ENCODE measurements around the gene ABCA13. TPM values are rescaled to one million over a fixed set of nuclear protein-coding genes. Genes with fewer than 3 reads are reported as not detected.

The ABCA13 gene
- total and polyA plus RNA-seq, 2 experiments from 2014 or later, result 0.11 TPM; not detected in 1

DNA sequence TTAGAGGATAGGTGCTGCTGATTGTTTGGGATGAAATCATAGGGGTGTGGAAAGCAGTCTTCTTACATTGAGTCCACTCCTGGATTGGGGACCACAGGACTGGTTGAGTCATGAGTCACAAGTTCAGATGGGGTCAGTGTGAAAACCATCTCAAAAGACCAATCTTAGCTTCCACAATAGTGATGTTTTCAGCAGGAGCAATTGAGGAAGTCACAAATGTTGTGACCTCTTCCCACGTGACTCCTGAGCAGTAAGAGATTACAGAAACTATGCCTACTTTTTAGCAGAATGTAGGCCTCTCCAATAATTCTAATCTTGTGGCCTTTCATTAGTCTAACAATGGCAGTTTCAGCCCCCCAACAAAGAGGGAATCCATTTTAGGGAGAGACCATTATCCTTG is 496.1 kb downstream of the ABCA13 start:
- H3K9me3 ChIP-seq (ENCODE audit: low read depth), result no peaks in the 10 kb centered on the region
- H3K79me2 ChIP-seq (ENCODE audit: insufficient read depth), result no peaks in the 10 kb centered on the region
- no peak overlapping the region for H3K27ac ChIP-seq
- no peaks in the 10 kb centered on the region for H3K27me3 ChIP-seq (replicated peaks; ENCODE audit: insufficient read depth)
- no peaks in the 10 kb centered on the region for H3K4me1 ChIP-seq (ENCODE audit: insufficient read depth)
- no peaks in the 10 kb centered on the region for H3K9me2 ChIP-seq (ENCODE audit: insufficient read depth)
- H4K20me1 ChIP-seq (ENCODE audit: insufficient read depth), result no peaks in the 10 kb centered on the region
- no peak overlapping the region for H3K9ac ChIP-seq
- H3K4me2 ChIP-seq (ENCODE audit: unreplicated experiment), result no peak overlapping the region
- no peak overlapping the region for H3K4me3 ChIP-seq
- no peak for DNase-seq
- in situ Hi-C loops (cut with MboI), result no loop called here
- H2AFZ ChIP-seq, result no peak overlapping the region
- TF ChIP-seq EZH2 (IDR thresholded peaks at IDR 0.05; ENCODE audit: insufficient read depth, poor library complexity, severe bottlenecking), result no peak
- TF ChIP-seq EZH2phosphoT487 (IDR thresholded peaks at IDR 0.05; ENCODE audit: insufficient read depth, low read depth), result no peak
- no peaks in the 10 kb centered on the region for H3F3A ChIP-seq (ENCODE audit: insufficient read depth)
- WGBS, 2 experiments (ENCODE audit: low coverage in 1 of 2, low lambda C conversion rate in 2 of 2, missing lambda C conversion rate in 2 of 2), result 0 to 12% methylated on average over 1 of the region's 1 CpG
- H3K36me3 ChIP-seq (ENCODE audit: low read depth), result no peaks in the 10 kb centered on the region

DNA sequence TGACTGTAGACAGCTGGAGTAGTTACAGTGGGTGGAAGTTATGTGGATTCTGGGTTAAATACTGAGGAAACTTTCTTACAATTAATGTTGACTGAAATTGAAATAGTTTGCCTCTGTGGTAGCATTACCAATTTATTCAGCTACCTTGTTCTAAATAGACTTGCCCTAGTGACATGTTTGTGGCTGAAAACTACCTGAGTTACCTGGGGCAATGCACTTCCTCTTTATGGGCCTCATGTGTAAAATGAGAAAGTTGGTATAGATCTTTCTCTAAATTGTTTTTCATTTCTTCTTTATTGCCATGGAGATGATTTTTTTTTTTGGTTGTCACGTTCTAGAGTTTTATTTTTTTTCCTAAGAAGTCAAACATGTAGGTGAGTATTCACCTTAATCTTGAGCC is 500.4 kb downstream of the ABCA13 start:
- H3K9me3 ChIP-seq (ENCODE audit: low read depth), result no peaks in the 10 kb centered on the region
- TF ChIP-seq EZH2phosphoT487 (IDR thresholded peaks at IDR 0.05; ENCODE audit: insufficient read depth, low read depth) (no peak), EZH2 (IDR thresholded peaks at IDR 0.05; ENCODE audit: insufficient read depth, poor library complexity, severe bottlenecking) (no peak)
- H3F3A ChIP-seq (ENCODE audit: insufficient read depth), result no peaks in the 10 kb centered on the region
- WGBS, 2 experiments (ENCODE audit: low coverage in 1 of 2, low lambda C conversion rate in 2 of 2, missing lambda C conversion rate in 2 of 2), result 4 to 5% methylated on average over 1 of the region's 1 CpG
- no peak overlapping the region for H2AFZ ChIP-seq
- no peaks in the 10 kb centered on the region for H3K4me1 ChIP-seq (ENCODE audit: insufficient read depth)
- H3K27me3 ChIP-seq (replicated peaks; ENCODE audit: insufficient read depth), result no peaks in the 10 kb centered on the region
- no peak overlapping the region for H3K4me2 ChIP-seq (ENCODE audit: unreplicated experiment)
- no peak for DNase-seq
- no peak overlapping the region for H3K4me3 ChIP-seq
- no peaks in the 10 kb centered on the region for H3K9me2 ChIP-seq (ENCODE audit: insufficient read depth)
- no peak overlapping the region for H3K27ac ChIP-seq
- H4K20me1 ChIP-seq (ENCODE audit: insufficient read depth), result no peaks in the 10 kb centered on the region
- no peak overlapping the region for H3K9ac ChIP-seq
- no peaks in the 10 kb centered on the region for H3K36me3 ChIP-seq (ENCODE audit: low read depth)
- in situ Hi-C loops (cut with MboI), result no loop called here
- no peaks in the 10 kb centered on the region for H3K79me2 ChIP-seq (ENCODE audit: insufficient read depth)

DNA sequence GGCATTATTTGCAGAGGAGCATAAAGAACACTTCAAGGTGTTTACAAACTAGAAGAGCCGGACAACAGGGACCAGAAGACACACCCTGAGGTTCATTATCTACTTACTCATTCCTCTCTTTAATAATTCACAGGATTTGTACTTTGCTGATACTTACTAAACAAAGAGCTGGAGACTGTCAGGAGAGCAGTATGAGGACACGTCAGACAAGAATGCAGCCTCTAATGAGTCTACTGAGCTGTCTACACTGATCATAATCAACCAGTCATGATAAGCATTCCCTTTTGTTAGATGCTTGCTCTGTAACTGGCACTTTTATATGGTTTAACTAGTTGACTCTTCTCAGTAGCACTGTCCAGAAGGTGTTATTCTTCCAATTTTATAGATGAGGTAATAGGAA is 509.7 kb downstream of the ABCA13 start:
- H3K36me3 ChIP-seq (ENCODE audit: low read depth), result no peaks in the 10 kb centered on the region
- 7 to 9% methylated on average over 2 of the region's 2 CpGs for WGBS, 2 experiments (ENCODE audit: low coverage in 1 of 2, low lambda C conversion rate in 2 of 2, missing lambda C conversion rate in 2 of 2)
- H3K4me2 ChIP-seq (ENCODE audit: unreplicated experiment), result no peak overlapping the region
- no peak for TF ChIP-seq EZH2phosphoT487 (IDR thresholded peaks at IDR 0.05; ENCODE audit: insufficient read depth, low read depth)
- no peak for TF ChIP-seq EZH2 (IDR thresholded peaks at IDR 0.05; ENCODE audit: insufficient read depth, poor library complexity, severe bottlenecking)
- H3K4me1 ChIP-seq (ENCODE audit: insufficient read depth), result no peaks in the 10 kb centered on the region
- no peak overlapping the region for H3K27ac ChIP-seq
- no peaks in the 10 kb centered on the region for H3K79me2 ChIP-seq (ENCODE audit: insufficient read depth)
- no peak overlapping the region for H3K9ac ChIP-seq
- H3F3A ChIP-seq (ENCODE audit: insufficient read depth), result no peaks in the 10 kb centered on the region
- DNase-seq, result no peak
- H2AFZ ChIP-seq, result no peak overlapping the region
- no peaks in the 10 kb centered on the region for H3K27me3 ChIP-seq (replicated peaks; ENCODE audit: insufficient read depth)
- no peaks in the 10 kb centered on the region for H3K9me3 ChIP-seq (ENCODE audit: low read depth)
- no peaks in the 10 kb centered on the region for H3K9me2 ChIP-seq (ENCODE audit: insufficient read depth)
- in situ Hi-C loops (cut with MboI), result no loop called here
- no peak overlapping the region for H3K4me3 ChIP-seq
- no peaks in the 10 kb centered on the region for H4K20me1 ChIP-seq (ENCODE audit: insufficient read depth)

DNA sequence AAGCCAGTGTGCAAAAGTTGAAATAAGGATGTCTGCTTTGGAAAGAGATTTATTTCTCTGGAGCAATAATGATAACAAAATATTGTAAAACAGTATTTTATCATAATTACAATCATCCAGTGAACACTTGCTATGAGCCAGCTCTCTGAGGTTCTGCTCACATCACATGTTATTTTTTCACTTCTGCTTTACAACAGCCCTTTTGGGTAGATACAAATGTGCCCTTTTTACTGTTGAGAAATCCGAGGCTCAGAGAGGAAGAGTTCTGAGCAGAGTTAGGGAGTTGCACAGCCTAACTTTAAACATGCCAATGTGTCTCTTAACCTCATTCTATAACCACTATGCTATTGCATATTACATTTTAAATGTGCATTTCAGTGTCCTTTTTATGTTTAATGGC is 520.5 kb downstream of the ABCA13 start:
- no peak overlapping the region for H3K4me3 ChIP-seq
- no peaks in the 10 kb centered on the region for H3F3A ChIP-seq (ENCODE audit: insufficient read depth)
- in situ Hi-C loops (cut with MboI), result no loop called here
- H3K79me2 ChIP-seq (ENCODE audit: insufficient read depth), result no peaks in the 10 kb centered on the region
- H3K36me3 ChIP-seq (ENCODE audit: low read depth), result no peaks in the 10 kb centered on the region
- H3K9ac ChIP-seq, result no peak overlapping the region
- no peaks in the 10 kb centered on the region for H3K4me1 ChIP-seq (ENCODE audit: insufficient read depth)
- 0 to 4% methylated on average over 1 of the region's 1 CpG for WGBS, 2 experiments (ENCODE audit: low coverage in 1 of 2, low lambda C conversion rate in 2 of 2, missing lambda C conversion rate in 2 of 2)
- TF ChIP-seq EZH2 (IDR thresholded peaks at IDR 0.05; ENCODE audit: insufficient read depth, poor library complexity, severe bottlenecking), result no peak
- no peak for TF ChIP-seq EZH2phosphoT487 (IDR thresholded peaks at IDR 0.05; ENCODE audit: insufficient read depth, low read depth)
- DNase-seq, result no peak
- no peak overlapping the region for H3K27ac ChIP-seq
- no peaks in the 10 kb centered on the region for H4K20me1 ChIP-seq (ENCODE audit: insufficient read depth)
- H3K27me3 ChIP-seq (replicated peaks; ENCODE audit: insufficient read depth), result no peaks in the 10 kb centered on the region
- H3K9me3 ChIP-seq (ENCODE audit: low read depth), result no peaks in the 10 kb centered on the region
- H2AFZ ChIP-seq, result no peak overlapping the region
- H3K4me2 ChIP-seq (ENCODE audit: unreplicated experiment), result no peak overlapping the region
- H3K9me2 ChIP-seq (ENCODE audit: insufficient read depth), result no peaks in the 10 kb centered on the region

Other genes with a start within 250 kb of the ABCA13 start
- 0.11 and 0.25 TPM in 2 replicates for gene PKD1L1, start 223.0 kb upstream of the ABCA13 start, total RNA-seq (2014; rRNA removed; shearing (Covaris generic))
- gene PKD1L1, start 223.0 kb upstream of the ABCA13 start, polyA plus RNA-seq (2016; fragmentation: Nextera tagmentation; extraction: Ambion mirVana), result 0.05 and 0.06 TPM in 2 replicates
- 21.1 and 25.0 TPM in 2 replicates for gene HUS1, start 191.8 kb upstream of the ABCA13 start, total RNA-seq (2014; rRNA removed; shearing (Covaris generic))
- 23.5 and 25.5 TPM in 2 replicates for gene HUS1, start 191.8 kb upstream of the ABCA13 start, polyA plus RNA-seq (2016; fragmentation: Nextera tagmentation; extraction: Ambion mirVana)
- gene SUN3, start 142.4 kb upstream of the ABCA13 start, total RNA-seq (2014; rRNA removed; shearing (Covaris generic)), result not detected in 2 replicates
- not detected in 2 replicates for gene SUN3, start 142.4 kb upstream of the ABCA13 start, polyA plus RNA-seq (2016; fragmentation: Nextera tagmentation; extraction: Ambion mirVana)
- gene C7orf57, start 135.9 kb upstream of the ABCA13 start, total RNA-seq (2014; rRNA removed; shearing (Covaris generic)), result not detected in 2 replicates
- gene C7orf57, start 135.9 kb upstream of the ABCA13 start, polyA plus RNA-seq (2016; fragmentation: Nextera tagmentation; extraction: Ambion mirVana), result not detected in 2 replicates
- 12.5 and 12.9 TPM in 2 replicates for gene UPP1, start 82.2 kb upstream of the ABCA13 start, total RNA-seq (2014; rRNA removed; shearing (Covaris generic))
- 33.2 and 38.1 TPM in 2 replicates for gene UPP1, start 82.2 kb upstream of the ABCA13 start, polyA plus RNA-seq (2016; fragmentation: Nextera tagmentation; extraction: Ambion mirVana)

Measured in GM23248 (cell line).